GM19193 (cell line): ENCODE measurements around the gene PSME1.

ENCODE experiments used
- POLR2A ChIP-seq: IDR thresholded peaks from 4 replicates; pipeline ENCODE4 v1.6.1; 2011; ENCODE audit not compliant: insufficient read depth, insufficient read length; ENCODE audit errors: extremely low read depth

The PSME1 gene

GRCh38 chr14:24116128-24116814 lies 19.7 kb upstream of the PSME1 start:
- no peak for TF ChIP-seq POLR2A

DNA sequence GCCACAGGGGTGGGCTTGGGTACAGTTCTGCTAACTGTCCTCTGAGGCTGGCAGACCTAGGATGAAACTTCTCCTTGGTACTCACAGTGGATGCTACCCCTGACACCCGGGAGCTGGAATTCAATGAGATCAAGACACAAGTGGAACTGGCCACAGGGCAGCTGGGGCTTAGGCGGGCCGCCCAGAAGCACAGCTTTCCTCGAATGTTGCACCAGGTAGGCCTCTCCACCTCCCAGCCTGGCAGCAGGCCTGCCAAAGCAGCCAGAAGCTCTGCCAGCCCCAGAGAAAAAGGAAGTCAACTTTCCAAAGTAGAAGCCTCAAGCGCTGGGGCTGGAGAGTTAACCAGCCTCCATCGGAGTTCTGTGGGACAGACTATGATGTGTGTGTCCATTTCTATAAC lies 18.8 kb upstream of the PSME1 start:
- TF ChIP-seq POLR2A = no peak

DNA sequence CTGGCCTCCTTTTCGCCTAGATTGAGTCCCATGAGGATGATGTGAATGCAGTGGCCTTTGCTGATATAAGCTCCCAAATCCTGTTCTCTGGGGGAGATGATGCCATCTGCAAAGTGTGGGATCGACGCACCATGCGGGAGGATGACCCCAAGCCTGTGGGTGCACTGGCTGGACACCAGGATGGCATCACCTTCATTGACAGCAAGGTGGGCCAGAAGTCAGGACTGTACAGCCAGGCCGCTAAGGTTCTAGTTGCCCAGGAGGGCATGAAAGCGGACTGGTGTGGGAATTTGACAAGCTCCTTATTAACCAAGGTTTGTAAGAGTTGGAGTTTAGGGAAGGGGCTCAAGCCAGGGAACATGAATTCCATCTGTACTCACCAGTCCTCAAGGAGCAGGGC lies 16.3 kb upstream of the PSME1 start:
- no peak for TF ChIP-seq POLR2A

GRCh38 chr14:24121210-24121609 lies 14.8 kb upstream of the PSME1 start:
- no peak for TF ChIP-seq POLR2A

GRCh38 chr14:24122416-24122815 lies 13.6 kb upstream of the PSME1 start:
- TF ChIP-seq POLR2A = no peak

GRCh38 chr14:24122898-24123297 lies 13.1 kb upstream of the PSME1 start:
- TF ChIP-seq POLR2A = no peak

GRCh38 chr14:24123424-24124417 lies 12.3 kb upstream of the PSME1 start:
- peak; percentile 16 for TF ChIP-seq POLR2A

DNA sequence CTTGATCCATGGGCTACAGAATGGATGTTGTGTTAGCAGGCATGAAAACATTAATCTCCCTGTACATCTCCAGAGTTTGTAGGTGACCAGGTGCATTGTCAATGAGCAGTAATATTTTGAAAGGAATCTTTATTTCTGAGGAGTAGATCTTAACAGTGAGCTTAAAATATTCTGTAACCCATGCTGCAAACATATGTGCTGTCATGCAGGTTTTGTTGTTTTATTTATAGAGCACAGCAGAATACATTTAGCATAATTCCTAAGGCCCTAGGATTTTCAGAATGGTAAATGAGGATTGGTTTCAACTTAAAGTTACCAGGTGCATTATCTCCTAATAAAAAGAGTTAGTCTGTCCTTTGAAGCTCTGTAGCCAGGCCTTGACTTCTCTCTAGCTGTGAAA lies 9.1 kb upstream of the PSME1 start:
- no peak for TF ChIP-seq POLR2A

DNA sequence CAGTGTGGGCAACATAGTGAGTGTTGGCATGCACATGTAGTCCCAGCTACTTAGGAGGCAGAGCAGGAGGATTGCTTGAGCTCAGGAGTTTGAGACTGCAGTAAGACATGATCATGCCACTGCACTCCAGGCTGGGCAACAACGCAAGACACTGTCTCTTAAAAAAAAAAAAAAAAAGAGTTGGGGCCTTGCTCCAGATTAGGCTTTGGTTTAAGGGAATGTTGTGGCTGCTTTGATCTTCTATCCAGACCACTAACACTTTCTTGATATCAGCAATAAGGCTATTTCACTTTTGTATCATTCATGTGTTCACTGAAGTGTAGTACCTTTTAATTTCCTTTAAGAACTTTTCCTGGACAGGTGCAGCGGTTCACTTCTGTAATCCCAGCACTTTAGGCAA lies 8.3 kb upstream of the PSME1 start:
- TF ChIP-seq POLR2A = no peak

GRCh38 chr14:24129410-24129998 lies 6.5 kb upstream of the PSME1 start:
- TF ChIP-seq POLR2A = no peak

- TF ChIP-seq POLR2A = no peak
Observed at GRCh38 chr14:24130380-24130716, 5.6 kb upstream of the PSME1 start, which contains the start of gene FITM1. Gene FITM1 (plus strand): TSS chr14:24130659. CDS start chr14:24131564, 905 bp downstream.

GRCh38 chr14:24130717-24131548 lies 5.1 kb upstream of the PSME1 start:
- no peak for TF ChIP-seq POLR2A

GRCh38 chr14:24131549-24131966 lies 4.4 kb upstream of the PSME1 start:
- no peak for TF ChIP-seq POLR2A

GRCh38 chr14:24132061-24132685 lies 3.8 kb upstream of the PSME1 start:
- no peak for TF ChIP-seq POLR2A
